ENCODE data around the gene UBE2E1.
A peak's percentile ranks its signal among the peaks of the same experiment; 100 is the strongest.

- no peak for TF ChIP-seq POLR2A (IDR thresholded peaks at IDR 0.05)
- no peak for TF ChIP-seq CTCF (IDR thresholded peaks at IDR 0.05)
- no peak for TF ChIP-seq EP300 (IDR thresholded peaks at IDR 0.05)
- peak in 1 of 3 donors; percentile 16 for TF ChIP-seq POLR2AphosphoS5 (IDR thresholded peaks at IDR 0.05)
Measured at GRCh38 chr3:23811185-23811527, 5.4 kb downstream of the UBE2E1 start.

Measured in stomach (tissue), 4 donors.